ENCODE data around the gene CLSTN1. TPM values are rescaled to one million over a fixed set of nuclear protein-coding genes. Genes with fewer than 3 reads are reported as not detected.

Gene CLSTN1
- total RNA-seq, 1 experiment from 2014 or later = 100 TPM

GRCh38 chr1:9860887-9861286 lies 37.1 kb upstream of the CLSTN1 start:
- Histone ChIP-seq H3K9me3 (ENCODE audit: control insufficient read depth, low read depth, low read length) (no peaks in the 10 kb centered on the region), H3K27ac (ENCODE audit: insufficient read length, low read depth, low read length) (no peak overlapping the region), H3K79me2 (ENCODE audit: insufficient read depth, low read length) (no peaks in the 10 kb centered on the region), H2BK5ac (ENCODE audit: insufficient read length, low read length) (no peak overlapping the region), H2AFZ (ENCODE audit: low read length) (no peak overlapping the region), H3K56ac (ENCODE audit: insufficient read length, low read depth, low read length) (no peak overlapping the region), H3K4me1 (ENCODE audit: insufficient read depth, low read length) (peaks cover 4% of the 10 kb centered on the region), H3K23ac (ENCODE audit: insufficient read length, low read depth, low read length) (no peak overlapping the region), H2BK15ac (ENCODE audit: low read depth, low read length) (no peak overlapping the region), H3K4ac (ENCODE audit: low read depth, low read length) (no peak overlapping the region), H2AK5ac (ENCODE audit: insufficient read length, low read length) (no peak overlapping the region), H2BK120ac (ENCODE audit: low read depth, low read length, poor library complexity, severe bottlenecking) (no peak overlapping the region), H3K27me3 (ENCODE audit: insufficient read depth, low read length) (no peaks in the 10 kb centered on the region), H4K5ac (ENCODE audit: insufficient read length, low read depth, low read length) (no peak overlapping the region), H4K91ac (ENCODE audit: insufficient read length, low read depth, low read length) (no peak overlapping the region), H3K14ac (ENCODE audit: insufficient read depth, low read length) (no peak overlapping the region; the same call in 1 of the 2 replicates), H2BK20ac (ENCODE audit: low read depth, low read length, poor library complexity, severe bottlenecking) (no peak overlapping the region), H4K20me1 (ENCODE audit: control insufficient read depth, insufficient read depth, insufficient read length) (no peaks in the 10 kb centered on the region), H3T11ph (ENCODE audit: low read length) (no peak overlapping the region), H3K23me2 (ENCODE audit: insufficient read length, low read depth, low read length, poor library complexity, severe bottlenecking) (no peaks in the 10 kb centered on the region), H3K4me2 (ENCODE audit: insufficient read depth, insufficient read length, low read length) (no peak overlapping the region), H3K18ac (ENCODE audit: insufficient read length, low read depth, low read length) (no peak overlapping the region), H3K79me1 (ENCODE audit: insufficient read depth, low read depth, low read length, poor library complexity, severe bottlenecking) (no peaks in the 10 kb centered on the region), H4K8ac (replicated peaks; ENCODE audit: insufficient read length, low read depth, low read length) (no peak overlapping the region), H3K9ac (ENCODE audit: extremely low read depth, insufficient read length, low read length) (no peak overlapping the region), H2BK12ac (ENCODE audit: insufficient read length, low read depth, low read length) (no peak overlapping the region)
- no peak for TF ChIP-seq CTCF (conservative IDR thresholded peaks at IDR 0.05)
- H3K27ac Mint-ChIP-seq = peak overlapping the region in 2 of 3 experiments; percentile 62 to 72; a peak in 2 of 7 replicates
- no peaks in the 10 kb centered on the region for H3K27me3 Mint-ChIP-seq (ENCODE audit: low read depth)
- H3K9me3 Mint-ChIP-seq = no peaks in the 10 kb centered on the region
- no CpG with 5 or more reads among the region's 5 CpGs for WGBS (ENCODE audit: extremely low coverage, insufficient read length, low lambda C conversion rate)
- no peak for DNase-seq
- H3K36me3 Mint-ChIP-seq (ENCODE audit: insufficient read depth in 1 of 3, low read depth in 3 of 3) = peaks cover 7 to 13% (median 11%) of the 10 kb centered on the region in 3 experiments
- H3K4me3 Mint-ChIP-seq = no peak overlapping the region
- peaks cover 17 to 18% of the 10 kb centered on the region in 2 experiments for H3K4me1 Mint-ChIP-seq
